Measurements from ENCODE around the gene TMEM95.

TMEM95 gene

DNA sequence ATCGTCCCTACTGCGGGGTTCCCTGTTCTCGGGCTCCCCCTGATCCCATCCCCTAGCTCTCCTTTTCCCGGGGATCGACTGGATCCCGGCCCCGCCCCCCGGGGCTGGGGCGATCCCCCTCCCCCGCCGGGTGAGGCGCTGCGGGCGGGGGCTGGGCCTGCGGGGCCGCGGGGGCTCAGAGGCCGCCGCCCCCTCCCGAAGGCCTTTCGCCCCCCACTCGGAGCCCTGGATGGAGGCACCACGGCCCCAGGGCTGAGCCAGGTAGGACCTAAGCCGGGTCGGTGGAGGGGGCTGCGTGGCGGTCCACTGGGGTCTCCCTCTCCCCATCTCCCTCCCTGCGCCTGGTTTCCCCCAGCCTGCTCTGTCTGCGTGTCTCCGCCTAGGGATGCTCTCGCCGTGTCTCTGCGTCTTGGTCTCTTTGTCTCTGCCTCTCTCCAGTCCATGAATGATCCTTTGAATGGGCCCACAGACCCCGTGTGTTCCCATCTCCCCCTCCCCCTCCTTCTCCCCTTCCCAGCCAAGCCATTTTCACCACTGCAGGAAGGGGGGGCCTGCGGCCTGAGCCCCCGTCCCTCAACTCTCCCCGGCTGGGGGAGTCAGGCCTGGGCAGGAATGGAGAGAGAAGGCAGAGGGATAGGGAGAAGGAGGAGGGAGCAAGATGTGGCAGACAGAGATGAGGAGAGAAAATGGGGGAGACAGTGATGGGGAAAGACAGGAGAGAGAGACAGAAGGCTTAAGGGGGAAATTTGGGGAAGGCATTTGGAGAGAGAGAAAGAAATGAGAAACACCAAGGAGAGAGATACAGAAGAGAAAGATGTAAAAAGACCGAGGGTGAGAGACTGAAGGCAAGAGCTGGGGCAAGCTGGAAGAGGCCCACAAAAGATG, 50.6 kb downstream of the TMEM95 start:
- DNase-seq, result peak; percentile 50

DNA sequence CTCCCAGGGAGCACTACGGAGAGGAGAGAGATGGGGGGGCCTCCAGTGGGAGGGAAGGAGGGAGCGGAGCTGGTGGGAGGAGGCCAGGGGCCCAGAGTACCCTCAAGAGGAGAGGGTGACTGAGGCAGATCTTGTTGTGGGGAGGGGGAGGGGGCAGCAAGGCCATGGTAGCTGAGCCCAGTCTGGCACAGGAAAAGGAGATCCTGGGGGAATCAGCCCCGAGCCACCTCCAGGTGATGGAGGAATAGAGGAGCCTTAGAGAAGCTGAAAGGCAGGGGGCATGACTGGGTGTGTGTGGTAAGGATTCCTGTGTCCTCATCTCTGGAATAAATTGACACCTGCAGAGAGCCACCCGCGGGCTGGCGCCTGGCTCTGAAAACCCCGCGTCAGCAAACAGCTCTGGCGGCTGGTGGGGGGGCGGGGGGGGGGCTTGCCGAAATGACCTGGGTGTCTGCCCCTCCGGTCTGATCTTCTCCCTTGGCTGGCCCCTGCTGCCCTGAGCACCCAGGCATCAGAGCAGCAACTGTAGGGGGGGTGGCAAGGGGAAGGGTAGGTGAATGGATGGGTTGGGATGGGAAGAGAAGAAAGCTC, 51.4 kb downstream of the TMEM95 start:
- DNase-seq, result peak; percentile 35

Data from DMS53 (cell line).